ENCODE results near the gene C9orf85. TPM values are rescaled to one million over a fixed set of nuclear protein-coding genes. Genes with fewer than 3 reads are reported as not detected.

Gene C9orf85
- total and polyA plus RNA-seq, 2 of the 8 experiments (the other 6 are each of a cell fraction or from before 2014, with no cell fraction given): 6.3 to 14.5 TPM

DNA sequence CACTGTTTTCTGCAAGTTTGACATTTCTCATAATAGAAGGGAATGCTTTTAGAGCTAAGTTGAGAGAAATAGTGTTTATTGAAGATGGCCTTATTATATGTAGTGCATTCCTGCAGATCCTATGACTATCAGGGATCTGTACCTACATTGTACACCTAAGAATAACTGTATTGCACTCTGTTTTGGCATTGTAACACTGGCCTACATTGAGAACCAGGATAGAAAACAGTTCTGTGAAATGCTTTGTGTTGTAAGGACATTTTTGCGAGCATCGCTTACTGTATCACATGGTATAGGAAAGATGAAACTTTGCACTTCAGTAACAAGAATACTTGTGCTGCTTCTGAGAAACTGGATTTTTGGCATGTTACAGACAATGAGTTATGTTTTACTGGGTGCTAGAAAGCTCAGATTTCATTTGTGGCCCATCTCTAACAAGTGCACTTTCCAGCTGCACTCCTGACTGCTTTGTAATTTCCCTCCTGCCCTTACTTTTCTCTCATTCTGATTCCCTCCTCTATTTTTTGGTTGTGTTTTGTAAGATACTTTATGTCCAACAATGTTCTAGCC, 30.6 kb downstream of the C9orf85 start:
- peaks cover 0 to 70% of the 10 kb centered on the region in 2 experiments; a peak in 2 of 4 replicates for H3K79me2 ChIP-seq (ENCODE audit: control insufficient read depth in 1 of 2, insufficient read depth in 2 of 2, low read length in 2 of 2)
- no peak overlapping the region for H2BK5ac ChIP-seq (ENCODE audit: low read depth, low read length)
- H2AK5ac ChIP-seq (ENCODE audit: low read depth, low read length): no peak overlapping the region
- no peaks in the 10 kb centered on the region for H4K20me1 ChIP-seq (replicated peaks in 1 of 2; ENCODE audit: control insufficient read depth in 1 of 2, insufficient read depth in 2 of 2, low read length in 2 of 2)
- POLR2A ChIA-PET (ENCODE audit: partially characterized antibody): interaction anchor here (1.0 kb wide), 1 partner anchor 43 kb away, joined by 6 read pairs; no protein-coding TSS in a partner anchor
- no peaks in the 10 kb centered on the region for H3K79me1 ChIP-seq (ENCODE audit: low read depth, low read length)
- no peak overlapping the region for H3K56ac ChIP-seq (replicated peaks; ENCODE audit: insufficient read length, low read depth, low read length)
- no peak overlapping the region for H3K18ac ChIP-seq (ENCODE audit: extremely low read depth, low read length)
- H2BK120ac ChIP-seq (replicated peaks; ENCODE audit: low read depth, low read length): no peak overlapping the region
- FAIRE-seq (peak; percentile 52), DNase-seq (ENCODE audit: low read depth in 1 of 2, low spot score in 2 of 2) (no peak)
- H4K91ac ChIP-seq (replicated peaks; ENCODE audit: insufficient read length, low read length): no peak overlapping the region
- H3K4me2 ChIP-seq (ENCODE audit: insufficient read depth in 1 of 2, low read depth in 2 of 2, low read length in 2 of 2): no peak overlapping the region
- no peaks in the 10 kb centered on the region for H3K27me3 ChIP-seq (replicated peaks in 1 of 4; ENCODE audit: control insufficient read depth in 3 of 4, extremely low read depth in 1 of 4, insufficient read depth in 3 of 4, low read length in 3 of 4)
- no peak overlapping the region for H3K23ac ChIP-seq (ENCODE audit: insufficient read length)
- no peak overlapping the region for H3K27ac ChIP-seq (ENCODE audit: low read depth, low read length)
- H2BK12ac ChIP-seq (ENCODE audit: low read depth, low read length): no peak overlapping the region
- no peak overlapping the region for H3K4ac ChIP-seq (replicated peaks; ENCODE audit: insufficient read length, low read depth, low read length)
- H3K36me3 ChIP-seq (ENCODE audit: control insufficient read depth in 2 of 4, insufficient read depth in 4 of 4, low read length in 3 of 4): no peaks in the 10 kb centered on the region
- no peaks in the 10 kb centered on the region for H3K9me3 ChIP-seq (ENCODE audit: insufficient read depth in 2 of 2, low read depth in 1 of 2, low read length in 1 of 2)
- H2BK15ac ChIP-seq (ENCODE audit: low read length): no peak overlapping the region
- H3K4me1 ChIP-seq (replicated peaks in 1 of 4; ENCODE audit: control insufficient read depth in 3 of 4, insufficient read depth in 4 of 4, low read length in 3 of 4): peaks cover 0 to 13% (median 2%) of the 10 kb centered on the region in 4 experiments; a peak in 3 of 7 replicates
- H4K8ac ChIP-seq (ENCODE audit: extremely low read depth, insufficient read depth, low read length): no peak overlapping the region
- no peak overlapping the region for H4K5ac ChIP-seq (ENCODE audit: insufficient read length, low read depth, low read length)
- CTCF ChIA-PET (ENCODE audit: partially characterized antibody): no interaction called here
- no peak overlapping the region for H3K14ac ChIP-seq (ENCODE audit: insufficient read length)
- no peak overlapping the region for H3K9ac ChIP-seq (replicated peaks in 1 of 4; ENCODE audit: extremely low read depth in 1 of 4, low read depth in 3 of 4, low read length in 3 of 4)
- no peaks in the 10 kb centered on the region for H3K23me2 ChIP-seq (ENCODE audit: low read depth, low read length)
- 98% methylated on average over 2 of the region's 2 CpGs; no CpG with 5 or more reads in 1 of the 2 experiments for WGBS, 2 experiments (ENCODE audit: extremely low coverage in 1 of 2, insufficient coverage in 1 of 2, insufficient read length in 1 of 2, insufficient replicate concordance in 2 of 2, low coverage in 1 of 2, low lambda C conversion rate in 2 of 2, missing lambda C conversion rate in 1 of 2)
- H3K4me3 ChIP-seq (ENCODE audit: extremely low read depth in 1 of 4, insufficient read depth in 2 of 4, low read depth in 3 of 4, low read length in 4 of 4): no peak overlapping the region
- no peak overlapping the region for H2AFZ ChIP-seq (ENCODE audit: low read length)
- H2BK20ac ChIP-seq (ENCODE audit: low read length): no peak overlapping the region
- TF ChIP-seq POLR2A (IDR thresholded peaks at IDR 0.05; ENCODE audit: control extremely low read depth in 1 of 2, low read depth in 2 of 2, low read length in 2 of 2) (no peak), HDAC6 (IDR thresholded peaks at IDR 0.05; ENCODE audit: low read depth, low read length) (no peak), POLR2AphosphoS5 (IDR thresholded peaks at IDR 0.05; ENCODE audit: low read depth, low read length) (no peak), TBP (IDR thresholded peaks at IDR 0.05; ENCODE audit: low read depth, low read length) (no peak), NRF1 (IDR thresholded peaks at IDR 0.05; ENCODE audit: low read depth, low read length) (no peak), YY1 (IDR thresholded peaks at IDR 0.05; ENCODE audit: low read depth, low read length) (no peak), KDM1A (IDR thresholded peaks at IDR 0.05; ENCODE audit: borderline replicate concordance, low read length) (no peak), PHF8 (conservative IDR thresholded peaks at IDR 0.05; ENCODE audit: low read depth, low read length) (no peak), TCF12 (IDR thresholded peaks at IDR 0.05; ENCODE audit: low read depth, low read length) (no peak), GTF2F1 (IDR thresholded peaks at IDR 0.05; ENCODE audit: borderline replicate concordance, low read depth, low read length) (no peak)
- TF ChIP-seq, protein P1, sequence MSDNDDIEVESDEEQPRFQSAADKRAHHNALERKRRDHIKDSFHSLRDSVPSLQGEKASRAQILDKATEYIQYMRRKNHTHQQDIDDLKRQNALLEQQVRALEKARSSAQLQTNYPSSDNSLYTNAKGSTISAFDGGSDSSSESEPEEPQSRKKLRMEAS (IDR thresholded peaks at IDR 0.05): no peak
- TF ChIP-seq, protein P2, sequence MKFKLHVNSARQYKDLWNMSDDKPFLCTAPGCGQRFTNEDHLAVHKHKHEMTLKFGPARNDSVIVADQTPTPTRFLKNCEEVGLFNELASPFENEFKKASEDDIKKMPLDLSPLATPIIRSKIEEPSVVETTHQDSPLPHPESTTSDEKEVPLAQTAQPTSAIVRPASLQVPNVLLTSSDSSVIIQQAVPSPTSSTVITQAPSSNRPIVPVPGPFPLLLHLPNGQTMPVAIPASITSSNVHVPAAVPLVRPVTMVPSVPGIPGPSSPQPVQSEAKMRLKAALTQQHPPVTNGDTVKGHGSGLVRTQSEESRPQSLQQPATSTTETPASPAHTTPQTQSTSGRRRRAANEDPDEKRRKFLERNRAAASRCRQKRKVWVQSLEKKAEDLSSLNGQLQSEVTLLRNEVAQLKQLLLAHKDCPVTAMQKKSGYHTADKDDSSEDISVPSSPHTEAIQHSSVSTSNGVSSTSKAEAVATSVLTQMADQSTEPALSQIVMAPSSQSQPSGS (IDR thresholded peaks at IDR 0.05; ENCODE audit: low read length): no peak
